Measurements from ENCODE around the gene ERGIC3. TPM values are rescaled to one million over a fixed set of nuclear protein-coding genes. Genes with fewer than 3 reads are reported as not detected.
A peak's percentile ranks its signal among the peaks of the same experiment; 100 is the strongest.

The ERGIC3 gene
- total and polyA plus RNA-seq, 2 of the 13 experiments (the other 11 are each of a cell fraction or from before 2014, with no cell fraction given): 407 to 670 TPM

- TF ChIP-seq MBNL3 (CRISPR knock-in tag; conservative IDR thresholded peaks at IDR 0.05) (no peak), MLX (CRISPR knock-in tag; IDR thresholded peaks at IDR 0.05) (no peak), RBAK (CRISPR knock-in tag; IDR thresholded peaks at IDR 0.05) (no peak), TGIF2 (CRISPR knock-in tag; IDR thresholded peaks at IDR 0.05) (no peak), ZBTB10 (CRISPR knock-in tag; IDR thresholded peaks at IDR 0.05; ENCODE audit: borderline replicate concordance) (no peak), POGZ (CRISPR knock-in tag; IDR thresholded peaks at IDR 0.05) (peak; percentile 70; the same call in 1 of the 2 replicates), TRIM24 (CRISPR knock-in tag; IDR thresholded peaks at IDR 0.05) (no peak), SUZ12 (IDR thresholded peaks at IDR 0.05; ENCODE audit: low read depth, low read length) (no peak), SRSF1 (optimal IDR thresholded peaks at IDR 0.05; ENCODE audit: low read depth, low read length) (no peak), STAT5B (CRISPR knock-in tag; IDR thresholded peaks at IDR 0.05) (no peak), TAF1 (CRISPR knock-in tag; IDR thresholded peaks at IDR 0.05) (peak; percentile 53; the same call in 1 of the 2 replicates), SP4 (CRISPR knock-in tag; IDR thresholded peaks at IDR 0.05) (no peak; the same call in 1 of the 2 replicates), BCL3 (CRISPR knock-in tag; IDR thresholded peaks at IDR 0.05) (0 out of 2 replicates have a peak, but pooled peaks have one; percentile 31), KDM6A (CRISPR knock-in tag; IDR thresholded peaks at IDR 0.05; ENCODE audit: low read depth) (no peak), SRY (CRISPR knock-in tag; IDR thresholded peaks at IDR 0.05) (no peak), ZNF703 (CRISPR knock-in tag; IDR thresholded peaks at IDR 0.05; ENCODE audit: borderline replicate concordance) (no peak), SRF (IDR thresholded peaks at IDR 0.05; ENCODE audit: low read depth, low read length) (no peak)
Measured at GRCh38 chr20:35539756-35540212, 2.1 kb upstream of the ERGIC3 start (continued).
